CD1c-positive myeloid dendritic cell (primary cell): ENCODE measurements around the gene MFNG.
A peak's percentile ranks its signal among the peaks of the same experiment; 100 is the strongest.
"Not testable (repeated sequence)": the region's sequence is repeated elsewhere in the genome, so short reads cannot be mapped to it uniquely, and the experiment has no call there.

Source experiments
- DNase-seq: peaks from one replicate; pipeline ENCODE4 v3.0.0-alpha.2; 2016; ENCODE audit errors: extremely low spot score

MFNG gene

DNA sequence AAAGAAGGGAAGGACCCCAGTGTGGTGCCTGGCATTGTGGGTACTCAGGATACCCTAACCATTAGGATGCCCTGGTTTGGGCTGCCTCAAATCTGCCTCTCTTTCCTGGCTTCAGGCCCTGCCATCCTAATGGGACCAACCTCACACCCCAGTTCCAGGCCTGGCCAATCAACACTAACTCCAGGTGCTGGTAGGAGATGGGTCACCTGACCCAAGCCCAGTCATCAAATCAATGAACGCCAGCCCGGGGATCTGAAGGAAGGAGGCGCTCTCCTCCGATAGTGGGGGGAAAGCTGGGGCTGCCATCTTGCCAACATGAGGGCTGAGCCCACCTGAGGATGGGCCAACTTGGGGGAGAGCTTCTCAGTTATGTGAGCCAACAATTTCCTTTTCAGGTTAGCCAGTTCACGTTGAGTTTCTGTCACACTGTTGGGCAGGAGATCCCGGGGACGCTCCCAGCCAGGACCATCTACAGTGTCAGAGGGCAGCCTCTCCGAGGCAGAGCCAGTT is 12.7 kb downstream of the MFNG start:
- no peak for DNase-seq

GRCh38 chr22:37472418-37473006 is 13.7 kb downstream of the MFNG start:
- DNase-seq = no peak

DNA sequence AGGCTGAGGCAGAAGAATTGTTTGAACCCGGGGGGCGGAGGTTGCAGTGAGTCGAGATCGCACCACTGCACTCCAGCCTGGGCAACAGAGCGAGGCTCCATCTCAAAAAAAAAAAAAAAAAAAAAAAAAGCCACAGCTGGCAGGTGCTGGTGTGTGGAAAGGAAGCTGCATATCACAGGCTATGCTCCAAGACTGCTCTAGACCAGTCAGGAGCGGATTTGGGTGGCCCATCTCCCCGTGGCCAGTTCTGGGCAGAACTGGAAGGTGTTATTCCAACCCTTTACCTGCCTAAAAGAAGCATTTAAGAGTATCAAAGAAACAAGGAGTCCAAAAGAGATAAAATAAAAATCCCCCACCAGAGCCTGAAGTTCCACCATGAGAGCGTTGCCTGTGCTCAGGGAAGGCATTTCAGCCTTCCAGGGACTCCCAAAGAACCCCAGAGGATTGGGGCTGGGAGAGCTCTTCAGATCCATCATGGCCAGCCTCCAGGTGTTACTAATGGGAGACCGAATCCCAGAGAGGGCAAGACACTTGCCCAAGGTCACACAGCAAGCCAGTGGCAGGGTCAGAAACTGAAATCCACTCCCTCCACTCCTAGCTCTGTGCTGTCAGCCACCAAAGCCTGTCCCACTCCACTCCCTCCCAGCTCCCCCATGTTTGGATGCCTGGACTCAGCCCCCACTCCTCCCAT is 14.3 kb downstream of the MFNG start:
- DNase-seq = no peak

DNA sequence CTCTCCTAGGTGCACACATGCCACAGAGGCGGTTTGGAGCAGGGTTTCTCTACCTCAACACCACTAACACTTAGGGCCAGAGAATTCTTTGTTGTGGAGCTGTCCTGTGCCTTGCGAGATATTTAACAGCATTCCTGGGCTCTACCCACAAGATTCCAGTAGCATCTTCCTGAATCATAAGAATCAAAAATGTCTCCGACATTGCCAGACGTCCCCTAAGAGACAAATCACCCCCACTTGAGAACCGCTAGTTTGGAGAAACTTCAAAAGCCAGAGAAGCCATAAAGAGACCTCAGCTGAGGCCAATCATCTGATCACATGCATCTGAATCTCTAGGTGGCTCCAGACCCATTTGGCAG is 16.1 kb downstream of the MFNG start:
- no peak for DNase-seq

DNA sequence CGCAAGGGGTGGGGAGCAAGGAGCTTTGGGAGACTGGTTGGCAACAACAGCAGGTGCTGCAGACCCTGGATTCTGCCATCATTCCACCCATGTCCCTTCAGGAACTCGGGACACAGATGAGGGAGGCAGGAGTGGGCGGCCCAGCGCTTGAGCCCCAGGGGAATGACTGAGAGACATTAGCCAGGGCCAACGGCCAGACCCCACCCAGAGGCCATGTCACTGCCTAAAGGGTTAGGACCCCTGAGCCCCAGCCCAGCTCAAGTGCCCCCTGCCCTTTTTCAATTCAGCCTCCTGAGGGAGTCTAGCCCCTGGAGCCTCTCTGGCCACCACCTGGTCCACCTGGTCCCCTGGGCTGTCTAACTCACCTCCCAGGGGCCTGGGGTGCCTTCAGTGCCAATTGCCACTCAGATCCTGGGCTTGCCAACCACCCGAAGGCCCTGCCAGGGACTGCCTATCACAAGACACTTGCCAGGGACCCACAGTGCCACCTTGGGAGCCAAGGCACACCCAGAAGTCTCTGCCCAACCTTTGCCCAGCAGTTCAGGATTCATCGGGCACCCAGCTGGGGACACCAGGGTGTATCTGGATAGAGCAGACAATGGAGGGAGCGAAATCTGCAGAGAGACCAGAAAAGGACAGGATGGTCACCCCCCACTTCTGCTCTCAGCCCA is 16.6 kb downstream of the MFNG start:
- no peak for DNase-seq

DNA sequence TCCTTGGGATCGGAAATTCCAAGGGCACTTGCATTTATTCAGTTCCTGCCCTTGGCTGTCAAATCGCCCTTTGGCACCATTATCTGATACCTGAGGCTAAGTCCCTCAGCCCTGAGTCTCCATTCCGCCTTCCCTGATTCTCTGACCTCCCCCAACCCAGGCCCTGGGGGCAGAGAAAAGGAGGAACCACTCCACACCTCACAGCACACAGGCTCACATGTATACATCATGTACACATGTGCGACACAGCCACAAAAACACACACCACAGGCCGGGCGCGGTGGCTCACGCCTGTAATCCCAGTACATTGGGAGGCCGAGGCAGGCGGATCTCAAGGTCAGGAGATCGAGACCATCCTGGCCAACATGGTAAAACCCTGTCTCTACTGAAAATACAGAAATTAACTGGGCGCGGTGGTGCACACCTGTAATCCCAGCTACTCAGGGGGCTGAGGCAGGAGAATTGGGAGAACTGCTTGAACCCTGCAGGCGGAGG is 17.9 kb downstream of the MFNG start:
- DNase-seq = not testable (repeated sequence)

GRCh38 chr22:37467391-37467955 is 18.7 kb downstream of the MFNG start:
- DNase-seq = no peak

- DNase-seq = no peak
Observed at GRCh38 chr22:37464181-37464580, 22.0 kb downstream of the MFNG start.

DNA sequence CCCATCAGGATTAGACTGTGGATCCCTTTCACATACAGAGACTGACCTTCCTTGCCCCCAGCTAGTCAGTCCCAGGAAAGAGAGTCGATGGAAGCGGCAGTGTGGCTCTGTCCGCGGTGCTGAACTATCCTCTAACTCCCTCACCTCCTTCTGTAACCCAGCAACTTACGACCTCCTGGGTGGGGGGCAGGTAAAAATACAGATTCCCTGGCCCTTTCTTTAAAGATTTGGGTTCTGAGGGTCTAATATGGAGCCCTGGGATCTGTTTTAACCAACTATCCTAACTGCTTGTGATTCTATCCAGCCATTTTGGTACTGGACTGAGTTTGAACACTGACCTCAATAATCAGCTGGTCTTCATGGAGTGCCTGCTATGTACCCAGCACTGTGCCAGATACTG is 23.2 kb downstream of the MFNG start:
- no peak for DNase-seq

- DNase-seq = no peak
Observed at GRCh38 chr22:37462436-37462835, 23.7 kb downstream of the MFNG start.

DNA sequence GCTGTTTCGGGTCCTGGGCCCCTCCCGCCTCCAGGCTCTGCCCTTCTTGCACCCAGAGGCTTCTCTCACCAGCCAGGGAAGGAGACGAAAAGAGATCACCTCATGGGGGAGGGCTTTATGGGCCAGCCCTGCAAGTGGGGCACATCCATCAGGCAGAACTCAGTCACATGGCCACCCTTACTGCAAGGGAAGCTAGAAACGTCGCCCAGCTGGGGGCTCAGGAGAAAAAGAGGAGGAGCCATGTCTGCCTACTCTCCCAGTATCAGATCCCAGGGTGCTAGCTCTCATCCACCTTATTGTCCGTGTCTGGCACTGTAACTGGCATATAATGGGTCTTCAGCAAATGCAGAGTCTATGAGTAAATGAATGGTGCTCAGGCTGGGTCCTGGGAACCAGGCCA is 24.2 kb downstream of the MFNG start:
- no peak for DNase-seq

DNA sequence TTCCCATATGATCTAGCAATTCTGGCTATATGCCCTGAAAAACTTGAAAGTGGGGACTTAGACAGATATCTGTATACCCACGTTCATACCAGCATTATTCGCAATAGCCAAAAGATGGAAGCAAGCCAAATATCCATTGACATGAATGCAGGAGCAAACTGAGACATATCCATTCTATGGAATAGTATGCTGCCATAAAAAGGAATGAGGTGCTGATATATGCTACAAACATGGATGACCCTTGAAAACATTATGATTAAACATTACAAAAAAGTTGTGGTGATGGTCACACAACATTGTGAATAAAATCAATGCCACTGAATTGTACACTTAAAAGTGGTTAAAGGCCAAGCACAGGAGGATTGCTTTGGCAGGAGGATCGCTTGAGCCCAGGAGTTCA is 25.5 kb downstream of the MFNG start:
- DNase-seq = no peak

- DNase-seq = no peak
Observed at GRCh38 chr22:37459206-37459605, 27.0 kb downstream of the MFNG start.

DNA sequence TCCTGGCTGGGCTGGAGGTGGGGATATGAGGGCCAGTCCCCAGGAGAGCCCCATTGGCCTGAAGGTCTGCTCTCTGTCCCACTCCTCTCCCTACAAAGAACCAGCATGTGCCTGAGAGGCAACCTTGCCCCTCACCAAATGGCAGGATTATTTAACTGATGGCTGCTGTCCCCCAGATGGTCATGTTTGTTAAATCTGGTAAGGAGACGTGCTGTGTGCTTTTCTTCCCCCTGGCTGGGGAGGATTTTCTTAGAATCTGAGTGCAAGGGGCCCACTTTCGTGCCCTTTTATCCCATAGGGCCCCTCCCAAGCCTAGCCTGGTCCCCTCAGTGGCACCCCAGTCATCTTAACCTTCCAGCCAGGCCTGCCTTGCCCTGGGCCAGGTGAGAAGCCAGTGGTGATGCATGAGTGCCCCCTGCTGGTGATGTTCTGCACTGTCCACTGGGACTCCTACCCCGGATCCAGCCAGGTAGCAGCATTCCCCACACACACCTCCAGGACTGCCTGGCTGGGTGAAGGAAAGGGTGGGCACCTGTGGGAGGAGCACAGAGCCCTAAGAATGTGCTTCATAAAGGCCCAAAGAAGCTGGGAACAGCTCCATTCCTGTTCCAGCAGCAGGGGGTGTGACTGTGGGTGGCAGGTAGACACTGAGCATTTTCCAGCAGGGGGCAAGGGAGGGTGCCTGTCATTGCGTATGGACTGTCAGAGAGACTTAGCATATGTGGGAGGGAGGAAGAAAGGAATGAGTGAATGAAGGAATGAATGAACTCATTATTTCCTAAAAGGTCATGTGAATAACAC is 28.9 kb downstream of the MFNG start:
- peak; percentile 81 for DNase-seq

DNA sequence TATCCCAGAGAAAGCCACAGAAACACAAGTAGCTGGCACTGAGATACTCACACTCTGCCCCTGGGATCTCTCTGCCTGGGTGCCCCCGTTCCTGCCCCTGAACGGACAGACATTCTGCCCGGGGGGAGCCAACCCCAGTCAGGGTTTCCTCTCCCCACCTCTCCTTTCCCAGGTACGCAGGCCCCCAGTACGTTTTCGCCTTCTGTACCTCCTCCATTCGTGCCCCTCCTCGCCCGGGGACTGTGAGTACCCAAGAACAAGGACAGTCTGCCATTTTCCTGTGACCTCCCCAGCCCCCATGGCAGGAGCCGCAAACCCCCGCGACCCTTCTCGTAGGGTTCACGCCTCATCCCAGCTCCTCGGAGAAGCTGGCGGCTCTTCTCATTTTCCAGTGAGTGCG is 29.8 kb downstream of the MFNG start:
- no peak for DNase-seq

DNA sequence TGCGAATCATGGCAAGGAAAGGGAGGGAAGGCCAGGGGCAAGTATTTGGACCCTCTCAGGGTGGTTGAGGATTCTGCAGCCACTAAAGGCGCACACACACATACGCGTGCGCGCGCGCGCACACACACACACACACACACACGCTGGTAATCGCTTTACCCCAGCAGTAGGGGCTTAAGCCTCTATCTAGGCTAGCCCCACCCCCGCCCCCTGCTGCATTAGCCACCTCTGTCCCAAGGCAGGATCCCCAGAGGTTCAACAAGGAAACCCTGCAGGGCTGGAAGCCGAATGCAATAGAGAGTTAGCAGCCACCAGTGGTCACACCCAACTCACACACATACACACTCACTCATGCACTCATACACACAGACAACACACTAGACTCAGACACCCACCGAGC is 30.3 kb downstream of the MFNG start:
- no peak for DNase-seq

GRCh38 chr22:37454857-37455686 is 31.1 kb downstream of the MFNG start:
- no peak for DNase-seq

- DNase-seq = no peak
Observed at GRCh38 chr22:37453696-37454095, 32.5 kb downstream of the MFNG start.

- no peak for DNase-seq
Observed at GRCh38 chr22:37451218-37451617, 35.0 kb downstream of the MFNG start.

GRCh38 chr22:37449331-37450001 is 36.7 kb downstream of the MFNG start:
- DNase-seq = peak; percentile 12
